WTC11 (cell line): ENCODE results near the gene PXN. TPM values are rescaled to one million over a fixed set of nuclear protein-coding genes. Genes with fewer than 3 reads are reported as not detected.

Source experiments
- ATF6 ChIP-seq: sonication (generic); formaldehyde crosslinking; IDR thresholded peaks from 2 replicates; pipeline ENCODE4 v1.8.1; 2023; ENCODE audit warnings: mild to moderate bottlenecking, missing genetic modification reagents
- CREM ChIP-seq: sonication (generic); formaldehyde crosslinking; IDR thresholded peaks from 2 replicates; pipeline ENCODE4 v1.8.1; 2022; ENCODE audit warnings: mild to moderate bottlenecking, missing genetic modification reagents, moderate library complexity
- E2F4 ChIP-seq: sonication (generic); formaldehyde crosslinking; IDR thresholded peaks from 2 replicates; pipeline ENCODE4 v1.8.1; 2022; ENCODE audit warnings: low read depth, mild to moderate bottlenecking, moderate library complexity, missing genetic modification reagents, borderline replicate concordance
- ESRRA ChIP-seq: sonication (generic); formaldehyde crosslinking; IDR thresholded peaks from 2 replicates; pipeline ENCODE4 v1.8.1; 2022; ENCODE audit warnings: mild to moderate bottlenecking, missing genetic modification reagents, borderline replicate concordance
- ETV6 ChIP-seq: sonication (generic); formaldehyde crosslinking; IDR thresholded peaks from 2 replicates; pipeline ENCODE4 v1.8.1; 2022; ENCODE audit warnings: mild to moderate bottlenecking, missing genetic modification reagents
- FOXJ3 ChIP-seq: sonication (generic); formaldehyde crosslinking; IDR thresholded peaks from 2 replicates; pipeline ENCODE4 v1.9.0; 2021; ENCODE audit warnings: missing genetic modification reagents, mild to moderate bottlenecking, borderline replicate concordance
- GRHL2 ChIP-seq: fragments of 250-450 bp; sonication (Bioruptor Pico); IDR thresholded peaks from 2 replicates; pipeline ENCODE4 v1.8.0; 2022; ENCODE audit warnings: mild to moderate bottlenecking, moderate library complexity; ENCODE audit not compliant: insufficient replicate concordance, severe bottlenecking
- GTF2I ChIP-seq: fragments of 250-450 bp; sonication (Bioruptor Pico); conservative IDR thresholded peaks from 2 replicates; pipeline ENCODE4 v1.4.0; 2021; ENCODE audit warnings: mild to moderate bottlenecking
- HMGXB4 ChIP-seq: sonication (generic); formaldehyde crosslinking; IDR thresholded peaks from 2 replicates; pipeline ENCODE4 v1.8.1; 2023; ENCODE audit warnings: mild to moderate bottlenecking, moderate library complexity, missing genetic modification reagents
- KAT7 ChIP-seq: sonication (generic); formaldehyde crosslinking; IDR thresholded peaks from 2 replicates; pipeline ENCODE4 v1.8.1; 2023; ENCODE audit warnings: missing genetic modification reagents, mild to moderate bottlenecking, borderline replicate concordance
- NFYB ChIP-seq: sonication (generic); formaldehyde crosslinking; conservative IDR thresholded peaks from 2 replicates; pipeline ENCODE4 v1.8.0; 2022; ENCODE audit warnings: low read depth, missing genetic modification reagents
- NR1H2 ChIP-seq: sonication (generic); formaldehyde crosslinking; IDR thresholded peaks from 2 replicates; pipeline ENCODE4 v1.9.0; 2021; ENCODE audit warnings: mild to moderate bottlenecking, moderate library complexity, missing genetic modification reagents
- NR2C2 ChIP-seq: sonication (generic); formaldehyde crosslinking; IDR thresholded peaks from 2 replicates; pipeline ENCODE4 v1.8.0; 2022; ENCODE audit warnings: mild to moderate bottlenecking, missing genetic modification reagents
- NR3C1 ChIP-seq: sonication (generic); formaldehyde crosslinking; conservative IDR thresholded peaks from 2 replicates; pipeline ENCODE4 v1.8.1; 2023; ENCODE audit warnings: low read depth, mild to moderate bottlenecking, missing genetic modification reagents
- SMAD4 ChIP-seq: sonication (generic); formaldehyde crosslinking; IDR thresholded peaks from 2 replicates; pipeline ENCODE4 v1.8.0; 2022; ENCODE audit warnings: mild to moderate bottlenecking, missing genetic modification reagents
- TP53 ChIP-seq: sonication (generic); formaldehyde crosslinking; IDR thresholded peaks from 2 replicates; pipeline ENCODE4 v1.8.1; 2023; ENCODE audit warnings: mild to moderate bottlenecking, missing genetic modification reagents
- ZBTB21 ChIP-seq: sonication (generic); formaldehyde crosslinking; IDR thresholded peaks from 2 replicates; pipeline ENCODE4 v1.8.1; 2023; ENCODE audit warnings: mild to moderate bottlenecking, missing genetic modification reagents, borderline replicate concordance
- ZNF138 ChIP-seq: sonication (generic); formaldehyde crosslinking; conservative IDR thresholded peaks from 2 replicates; pipeline ENCODE4 v1.8.1; 2022; ENCODE audit warnings: mild to moderate bottlenecking, moderate library complexity, missing genetic modification reagents
- ZNF317 ChIP-seq: sonication (generic); formaldehyde crosslinking; IDR thresholded peaks from 2 replicates; pipeline ENCODE4 v1.8.1; 2023; ENCODE audit warnings: low read depth, mild to moderate bottlenecking, moderate library complexity, missing genetic modification reagents, borderline replicate concordance
- ZNF416 ChIP-seq: fragments of 250-450 bp; sonication (Bioruptor Pico); IDR thresholded peaks from 2 replicates; pipeline ENCODE4 v1.9.0; 2021; ENCODE audit warnings: mild to moderate bottlenecking, inconsistent platforms
- ZNF671 ChIP-seq: fragments of 250-450 bp; sonication (Bioruptor Pico); IDR thresholded peaks from 2 replicates; pipeline ENCODE4 v1.8.0; 2021; ENCODE audit warnings: mild to moderate bottlenecking
- total RNA-seq: library from RNA; stranded (reverse); gene quantifications from 3 replicates; pipeline ENCODE4 v1.2.3, GENCODE V29; 2021
- TF ChIP-seq, protein P1 (sequence below): sonication (generic); formaldehyde crosslinking; IDR thresholded peaks from 2 replicates; pipeline ENCODE4 v1.8.0; 2022; ENCODE audit warnings: mild to moderate bottlenecking, missing genetic modification reagents
- TF ChIP-seq, protein P2 (sequence below): sonication (generic); formaldehyde crosslinking; IDR thresholded peaks from 2 replicates; pipeline ENCODE4 v1.8.1; 2023; ENCODE audit warnings: mild to moderate bottlenecking, missing genetic modification reagents, moderate library complexity
- TF ChIP-seq, protein P3 (sequence below): sonication (generic); formaldehyde crosslinking; IDR thresholded peaks from 2 replicates; pipeline ENCODE4 v1.8.1; 2023; ENCODE audit warnings: mild to moderate bottlenecking, missing genetic modification reagents
- TF ChIP-seq, protein P4 (sequence below): sonication (generic); formaldehyde crosslinking; IDR thresholded peaks from 2 replicates; pipeline ENCODE4 v1.8.0; 2022; ENCODE audit warnings: mild to moderate bottlenecking, missing genetic modification reagents
- TF ChIP-seq, protein P5 (sequence below): fragments of 200-600 bp; IDR thresholded peaks from 2 replicates; pipeline ENCODE4 v1.8.0; 2022; ENCODE audit warnings: antibody characterized with exemption

PXN gene
- total RNA-seq, 1 experiment from 2014 or later, result 132 TPM

DNA sequence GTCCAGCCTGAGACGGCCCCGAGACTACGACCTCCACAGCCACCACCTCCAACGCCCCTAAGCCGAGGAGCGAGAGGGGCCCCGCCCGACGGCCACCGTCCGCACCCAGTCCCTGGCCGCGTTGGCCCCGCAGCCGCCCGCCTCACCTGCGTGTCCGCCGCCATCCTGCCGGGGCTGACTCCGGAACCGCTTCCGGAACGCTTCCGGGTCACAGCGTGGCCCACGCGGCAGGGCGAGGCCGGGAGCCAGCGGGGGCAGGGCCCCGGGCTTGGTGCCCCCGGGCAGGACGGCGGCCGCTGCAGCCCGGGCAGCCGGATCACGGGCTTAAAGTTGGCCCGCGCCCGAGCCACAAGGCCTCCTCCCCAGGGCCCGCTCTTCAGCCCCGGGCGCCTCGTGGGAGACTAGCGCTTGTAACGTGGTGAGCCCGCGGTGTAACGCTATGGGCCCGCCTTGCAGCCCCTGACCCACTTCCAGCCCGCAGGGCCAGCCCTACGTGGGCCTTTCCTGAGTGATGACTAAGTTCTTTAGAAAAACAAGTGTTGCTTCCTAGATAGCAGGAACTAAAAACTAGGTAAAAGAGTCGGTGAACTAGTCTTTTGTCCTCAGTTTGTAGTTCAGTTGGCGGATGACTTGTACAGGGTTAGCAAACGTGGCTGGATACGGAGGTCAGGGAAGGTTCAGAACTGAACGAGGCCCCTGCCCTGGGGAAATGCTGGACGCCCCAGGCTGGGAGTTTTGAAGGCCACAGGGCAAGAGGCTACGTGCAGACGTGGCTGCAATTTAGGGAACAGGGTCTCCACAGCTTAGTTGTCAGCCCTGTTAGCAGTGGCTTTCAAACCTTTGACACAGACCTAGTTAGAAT, 70.8 kb downstream of the PXN start, which contains the start of gene GCN1 (continued):
- no peak for TF ChIP-seq ATF6 (CRISPR knock-in tag)
- peak; percentile 58; the same call in 1 of the 2 replicates for TF ChIP-seq E2F4 (CRISPR knock-in tag)
- TF ChIP-seq FOXJ3, result no peak
- TF ChIP-seq CREM (CRISPR knock-in tag), result peak; percentile 80
- TF ChIP-seq NR1H2 (CRISPR knock-in tag), result no peak
- peak; percentile 94; the same call in 1 of the 2 replicates for TF ChIP-seq NR3C1
- TF ChIP-seq NR2C2 (CRISPR knock-in tag), result peak; percentile 99
- no peak for TF ChIP-seq GTF2I (CRISPR knock-in tag)
- peak; percentile 89; the same call in 1 of the 2 replicates for TF ChIP-seq TP53 (CRISPR knock-in tag)
- TF ChIP-seq, protein P1, sequence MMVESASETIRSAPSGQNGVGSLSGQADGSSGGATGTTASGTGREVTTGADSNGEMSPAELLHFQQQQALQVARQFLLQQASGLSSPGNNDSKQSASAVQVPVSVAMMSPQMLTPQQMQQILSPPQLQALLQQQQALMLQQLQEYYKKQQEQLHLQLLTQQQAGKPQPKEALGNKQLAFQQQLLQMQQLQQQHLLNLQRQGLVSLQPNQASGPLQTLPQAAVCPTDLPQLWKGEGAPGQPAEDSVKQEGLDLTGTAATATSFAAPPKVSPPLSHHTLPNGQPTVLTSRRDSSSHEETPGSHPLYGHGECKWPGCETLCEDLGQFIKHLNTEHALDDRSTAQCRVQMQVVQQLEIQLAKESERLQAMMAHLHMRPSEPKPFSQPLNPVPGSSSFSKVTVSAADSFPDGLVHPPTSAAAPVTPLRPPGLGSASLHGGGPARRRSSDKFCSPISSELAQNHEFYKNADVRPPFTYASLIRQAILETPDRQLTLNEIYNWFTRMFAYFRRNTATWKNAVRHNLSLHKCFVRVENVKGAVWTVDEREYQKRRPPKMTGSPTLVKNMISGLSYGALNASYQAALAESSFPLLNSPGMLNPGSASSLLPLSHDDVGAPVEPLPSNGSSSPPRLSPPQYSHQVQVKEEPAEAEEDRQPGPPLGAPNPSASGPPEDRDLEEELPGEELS (CRISPR knock-in tag), result 0 out of 2 replicates have a peak, but pooled peaks have one; percentile 53
- TF ChIP-seq SMAD4 (CRISPR knock-in tag), result peak; percentile 51; the same call in 1 of the 2 replicates
- peak; percentile 84; the same call in 1 of the 2 replicates for TF ChIP-seq ESRRA (CRISPR knock-in tag)
- TF ChIP-seq ZNF416 (CRISPR knock-in tag), result peak; percentile 87
- TF ChIP-seq ZNF138 (CRISPR knock-in tag), result peak; percentile 77; the same call in 1 of the 2 replicates
- TF ChIP-seq, protein P2, sequence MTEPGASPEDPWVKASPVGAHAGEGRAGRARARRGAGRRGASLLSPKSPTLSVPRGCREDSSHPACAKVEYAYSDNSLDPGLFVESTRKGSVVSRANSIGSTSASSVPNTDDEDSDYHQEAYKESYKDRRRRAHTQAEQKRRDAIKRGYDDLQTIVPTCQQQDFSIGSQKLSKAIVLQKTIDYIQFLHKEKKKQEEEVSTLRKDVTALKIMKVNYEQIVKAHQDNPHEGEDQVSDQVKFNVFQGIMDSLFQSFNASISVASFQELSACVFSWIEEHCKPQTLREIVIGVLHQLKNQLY (CRISPR knock-in tag), result no peak
- no peak for TF ChIP-seq NFYB
- peak; percentile 89 for TF ChIP-seq ZBTB21 (CRISPR knock-in tag)
- peak; percentile 31; the same call in 1 of the 2 replicates for TF ChIP-seq ZNF317 (CRISPR knock-in tag)
- TF ChIP-seq, protein P3, sequence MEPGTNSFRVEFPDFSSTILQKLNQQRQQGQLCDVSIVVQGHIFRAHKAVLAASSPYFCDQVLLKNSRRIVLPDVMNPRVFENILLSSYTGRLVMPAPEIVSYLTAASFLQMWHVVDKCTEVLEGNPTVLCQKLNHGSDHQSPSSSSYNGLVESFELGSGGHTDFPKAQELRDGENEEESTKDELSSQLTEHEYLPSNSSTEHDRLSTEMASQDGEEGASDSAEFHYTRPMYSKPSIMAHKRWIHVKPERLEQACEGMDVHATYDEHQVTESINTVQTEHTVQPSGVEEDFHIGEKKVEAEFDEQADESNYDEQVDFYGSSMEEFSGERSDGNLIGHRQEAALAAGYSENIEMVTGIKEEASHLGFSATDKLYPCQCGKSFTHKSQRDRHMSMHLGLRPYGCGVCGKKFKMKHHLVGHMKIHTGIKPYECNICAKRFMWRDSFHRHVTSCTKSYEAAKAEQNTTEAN (CRISPR knock-in tag), result no peak; the same call in none of the 2 replicates
- TF ChIP-seq ZNF671 (CRISPR knock-in tag), result peak; percentile 94
- TF ChIP-seq KAT7 (CRISPR knock-in tag), result peak; percentile 94; the same call in 1 of the 2 replicates
- TF ChIP-seq, protein P4, sequence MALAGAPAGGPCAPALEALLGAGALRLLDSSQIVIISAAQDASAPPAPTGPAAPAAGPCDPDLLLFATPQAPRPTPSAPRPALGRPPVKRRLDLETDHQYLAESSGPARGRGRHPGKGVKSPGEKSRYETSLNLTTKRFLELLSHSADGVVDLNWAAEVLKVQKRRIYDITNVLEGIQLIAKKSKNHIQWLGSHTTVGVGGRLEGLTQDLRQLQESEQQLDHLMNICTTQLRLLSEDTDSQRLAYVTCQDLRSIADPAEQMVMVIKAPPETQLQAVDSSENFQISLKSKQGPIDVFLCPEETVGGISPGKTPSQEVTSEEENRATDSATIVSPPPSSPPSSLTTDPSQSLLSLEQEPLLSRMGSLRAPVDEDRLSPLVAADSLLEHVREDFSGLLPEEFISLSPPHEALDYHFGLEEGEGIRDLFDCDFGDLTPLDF (CRISPR knock-in tag), result no peak
- TF ChIP-seq, protein P5, sequence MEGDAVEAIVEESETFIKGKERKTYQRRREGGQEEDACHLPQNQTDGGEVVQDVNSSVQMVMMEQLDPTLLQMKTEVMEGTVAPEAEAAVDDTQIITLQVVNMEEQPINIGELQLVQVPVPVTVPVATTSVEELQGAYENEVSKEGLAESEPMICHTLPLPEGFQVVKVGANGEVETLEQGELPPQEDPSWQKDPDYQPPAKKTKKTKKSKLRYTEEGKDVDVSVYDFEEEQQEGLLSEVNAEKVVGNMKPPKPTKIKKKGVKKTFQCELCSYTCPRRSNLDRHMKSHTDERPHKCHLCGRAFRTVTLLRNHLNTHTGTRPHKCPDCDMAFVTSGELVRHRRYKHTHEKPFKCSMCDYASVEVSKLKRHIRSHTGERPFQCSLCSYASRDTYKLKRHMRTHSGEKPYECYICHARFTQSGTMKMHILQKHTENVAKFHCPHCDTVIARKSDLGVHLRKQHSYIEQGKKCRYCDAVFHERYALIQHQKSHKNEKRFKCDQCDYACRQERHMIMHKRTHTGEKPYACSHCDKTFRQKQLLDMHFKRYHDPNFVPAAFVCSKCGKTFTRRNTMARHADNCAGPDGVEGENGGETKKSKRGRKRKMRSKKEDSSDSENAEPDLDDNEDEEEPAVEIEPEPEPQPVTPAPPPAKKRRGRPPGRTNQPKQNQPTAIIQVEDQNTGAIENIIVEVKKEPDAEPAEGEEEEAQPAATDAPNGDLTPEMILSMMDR, result no peak
- peak; percentile 97; the same call in 1 of the 2 replicates for TF ChIP-seq ETV6
- TF ChIP-seq HMGXB4, result peak; percentile 95
- TF ChIP-seq GRHL2 (CRISPR knock-in tag), result no peak
